Left lung (tissue), 10 donors: Measurements from ENCODE around the gene SLC32A1. TPM values are rescaled to one million over a fixed set of nuclear protein-coding genes. Genes with fewer than 3 reads are reported as not detected.

Experiments used
- ATAC-seq: fragments of 200-7000 bp; cut with Tn5 transposase; one replicate; pipeline ENCODE4 v1.9.1; 2020; ENCODE audit warnings: moderate library complexity
- DNase-seq, 4 donors: peaks; one replicate each; pipeline ENCODE4 v3.0.0-alpha.2; 2013 to 2020
- H3K27ac ChIP-seq, 2 donors: fragments of 200-600 bp; sonication (generic) in 1 of 2; one replicate each; pipeline versions ENCODE4 v1.5.0 to v1.8.0; 2020 to 2021
- H3K27me3 ChIP-seq, 2 donors: fragments of 200-600 bp; sonication (generic) in 1 of 2; one replicate each; pipeline versions ENCODE4 v1.5.0 to v1.8.0; 2020 to 2021
- H3K36me3 ChIP-seq, 2 donors: fragments of 200-600 bp; sonication (generic) in 1 of 2; one replicate each; pipeline versions ENCODE4 v1.5.0 to v1.8.0; 2020 to 2021
- H3K4me1 ChIP-seq, 2 donors: fragments of 200-600 bp; one replicate each; pipeline ENCODE4 v1.8.0; 2021
- H3K4me3 ChIP-seq, 2 donors: fragments of 200-600 bp; sonication (generic) in 1 of 2; one replicate each; pipeline versions ENCODE4 v1.5.0 to v1.8.0; 2020 to 2021; ENCODE audit warnings: mild to moderate bottlenecking in 1 of 2
- H3K9me3 ChIP-seq, 2 donors: fragments of 200-600 bp; sonication (generic) in 1 of 2; one replicate each; pipeline versions ENCODE4 v1.5.0 to v1.8.0; 2020 to 2021
- intact Hi-C, 2 donors: fragments of 100-400 bp; cut with DNase I; formaldehyde crosslinking; loops; one replicate each; pipeline versions ENCODE4 v1.11.2 to v1.14.2; 2022
- polyA plus RNA-seq, 6 donors: library from polyadenylated mRNA; unstranded; fragments of 120-200 nt; gene quantifications; one replicate each; pipeline ENCODE4 v1.2.1, GENCODE V29; 2013; ENCODE audit not compliant: insufficient read length in 6 of 6
- total RNA-seq, 2 donors: library from RNA; stranded (reverse); fragmentation: NEBNext Ultra II Directional; extraction: Animal tissue kit (Norgen Biotek cat#: 25700); gene quantifications; one replicate each; pipeline ENCODE4 v1.2.1, GENCODE V29; 2021
- TF ChIP-seq, protein P1 (sequence below), 2 donors: fragments of 200-600 bp; sonication (generic) in 1 of 2; IDR thresholded peaks; one replicate each; pipeline versions ENCODE4 v1.5.0 to v1.8.0; 2021; ENCODE audit warnings: antibody characterized with exemption in 2 of 2
- donor health status: DM: no; HTN: yes; CAD: no.
- donor health status: DM: no; HTN: no; CAD: no.

The SLC32A1 gene
- total and polyA plus RNA-seq, 8 donors = not detected

DNA sequence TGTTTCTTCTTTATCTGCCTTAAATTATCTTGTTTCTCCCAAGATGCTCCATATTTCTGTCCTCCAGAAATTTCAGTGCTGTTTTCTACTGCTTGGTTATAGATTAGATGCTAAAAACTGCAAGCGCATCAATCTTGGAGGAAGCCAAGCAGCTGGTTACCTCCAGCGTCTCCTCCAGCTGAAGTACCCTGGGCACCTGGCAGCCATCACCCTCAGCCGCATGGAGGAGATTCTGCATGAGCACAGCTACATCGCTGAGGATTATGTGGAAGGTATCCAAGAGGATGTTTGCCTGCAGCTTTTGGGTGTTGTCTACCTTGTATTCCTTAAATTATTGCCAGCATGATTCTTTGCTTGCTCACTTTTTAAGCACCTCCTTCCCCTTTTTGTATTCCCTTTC is 27.7 kb downstream of the SLC32A1 start:
- no peak overlapping the region for H3K4me3 ChIP-seq
- H3K27me3 ChIP-seq = no peaks in the 10 kb centered on the region
- no peak for ATAC-seq
- TF ChIP-seq, protein P1, sequence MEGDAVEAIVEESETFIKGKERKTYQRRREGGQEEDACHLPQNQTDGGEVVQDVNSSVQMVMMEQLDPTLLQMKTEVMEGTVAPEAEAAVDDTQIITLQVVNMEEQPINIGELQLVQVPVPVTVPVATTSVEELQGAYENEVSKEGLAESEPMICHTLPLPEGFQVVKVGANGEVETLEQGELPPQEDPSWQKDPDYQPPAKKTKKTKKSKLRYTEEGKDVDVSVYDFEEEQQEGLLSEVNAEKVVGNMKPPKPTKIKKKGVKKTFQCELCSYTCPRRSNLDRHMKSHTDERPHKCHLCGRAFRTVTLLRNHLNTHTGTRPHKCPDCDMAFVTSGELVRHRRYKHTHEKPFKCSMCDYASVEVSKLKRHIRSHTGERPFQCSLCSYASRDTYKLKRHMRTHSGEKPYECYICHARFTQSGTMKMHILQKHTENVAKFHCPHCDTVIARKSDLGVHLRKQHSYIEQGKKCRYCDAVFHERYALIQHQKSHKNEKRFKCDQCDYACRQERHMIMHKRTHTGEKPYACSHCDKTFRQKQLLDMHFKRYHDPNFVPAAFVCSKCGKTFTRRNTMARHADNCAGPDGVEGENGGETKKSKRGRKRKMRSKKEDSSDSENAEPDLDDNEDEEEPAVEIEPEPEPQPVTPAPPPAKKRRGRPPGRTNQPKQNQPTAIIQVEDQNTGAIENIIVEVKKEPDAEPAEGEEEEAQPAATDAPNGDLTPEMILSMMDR (IDR thresholded peaks at IDR 0.05) = no peak
- no peak overlapping the region for H3K27ac ChIP-seq
- no peaks in the 10 kb centered on the region for H3K9me3 ChIP-seq
- intact Hi-C loops = no loop called here
- H3K4me1 ChIP-seq = peaks cover 0 to 23% of the 10 kb centered on the region in 2 donors
- H3K36me3 ChIP-seq = peaks cover 0 to 50% of the 10 kb centered on the region in 2 donors
- no peak for DNase-seq

DNA sequence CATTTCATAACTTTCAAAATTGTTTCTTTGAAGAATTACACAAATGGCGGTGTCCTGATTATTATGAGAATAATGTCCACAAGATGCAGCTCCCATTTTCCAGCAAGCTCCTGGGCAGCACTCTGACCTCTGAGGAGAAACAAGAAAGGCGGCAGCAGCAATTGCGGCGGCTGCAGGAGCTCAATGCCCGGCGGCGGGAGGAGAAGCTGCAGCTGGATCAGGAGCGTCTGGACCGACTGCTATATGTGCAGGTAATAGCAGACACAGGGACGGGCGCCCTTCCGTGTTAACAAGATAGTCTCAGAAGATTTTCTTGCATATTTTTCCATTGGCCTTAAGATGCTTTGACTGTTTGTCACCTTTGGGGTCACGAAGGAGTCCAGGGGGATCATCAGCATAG is 30.6 kb downstream of the SLC32A1 start:
- no peak for ATAC-seq
- H3K27me3 ChIP-seq = no peaks in the 10 kb centered on the region
- peaks cover 0 to 77% of the 10 kb centered on the region in 2 donors for H3K36me3 ChIP-seq
- intact Hi-C loops = no loop called here
- peaks cover 0 to 5% of the 10 kb centered on the region in 2 donors for H3K4me1 ChIP-seq
- H3K27ac ChIP-seq = no peak overlapping the region
- no peaks in the 10 kb centered on the region for H3K9me3 ChIP-seq
- TF ChIP-seq, protein P1 (IDR thresholded peaks at IDR 0.05) = no peak
- no peak overlapping the region for H3K4me3 ChIP-seq
- DNase-seq = no peak

- TF ChIP-seq, protein P1 (IDR thresholded peaks at IDR 0.05) = no peak
- intact Hi-C loops = no loop called here
- DNase-seq (no peak), ATAC-seq (no peak)
- peaks cover 0 to 80% of the 10 kb centered on the region in 2 donors for H3K36me3 ChIP-seq
- no peaks in the 10 kb centered on the region for H3K9me3 ChIP-seq
- no peak overlapping the region for H3K27ac ChIP-seq
- H3K4me1 ChIP-seq = peaks cover 0 to 4% of the 10 kb centered on the region in 2 donors
- H3K27me3 ChIP-seq = no peaks in the 10 kb centered on the region
- no peak overlapping the region for H3K4me3 ChIP-seq
Measured at GRCh38 chr20:38755324-38755910, 31.1 kb downstream of the SLC32A1 start.

GRCh38 chr20:38757145-38757775 is 33.0 kb downstream of the SLC32A1 start:
- Histone ChIP-seq H3K4me3 (no peak overlapping the region), H3K4me1 (peaks cover 0 to 6% of the 10 kb centered on the region in 2 donors), H3K9me3 (no peaks in the 10 kb centered on the region), H3K27ac (peak overlapping the region in 1 of 2 donors; percentile 2), H3K36me3 (peaks cover 0 to 90% of the 10 kb centered on the region in 2 donors), H3K27me3 (no peaks in the 10 kb centered on the region)
- DNase-seq (no peak), ATAC-seq (no peak)
- TF ChIP-seq, protein P1 (IDR thresholded peaks at IDR 0.05) = no peak
- intact Hi-C loops = no loop called here

DNA sequence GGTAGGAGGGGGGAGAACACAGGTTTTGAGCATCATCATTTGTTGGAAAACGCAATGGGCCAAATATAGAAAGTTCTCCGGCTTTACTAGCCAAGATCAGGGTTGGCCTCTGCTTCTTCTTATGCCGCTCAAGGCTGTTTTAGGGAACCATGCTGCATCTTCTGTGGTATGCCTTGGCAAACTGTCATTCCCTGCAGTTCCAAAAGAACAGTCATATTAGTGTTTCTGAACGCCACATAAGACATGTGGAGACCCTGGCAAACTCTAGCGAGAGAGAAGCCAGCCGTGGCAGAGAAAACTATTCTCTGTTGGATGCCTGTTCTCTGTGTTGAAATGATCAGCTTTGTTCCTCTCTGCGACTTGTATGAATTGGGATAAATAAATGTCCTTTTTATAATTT is 34.8 kb downstream of the SLC32A1 start:
- TF ChIP-seq, protein P1 (IDR thresholded peaks at IDR 0.05) = no peak
- no peak overlapping the region for H3K27ac ChIP-seq
- intact Hi-C loops = no loop called here
- no peaks in the 10 kb centered on the region for H3K27me3 ChIP-seq
- H3K4me3 ChIP-seq = no peak overlapping the region
- no peaks in the 10 kb centered on the region for H3K9me3 ChIP-seq
- DNase-seq (no peak), ATAC-seq (no peak)
- H3K4me1 ChIP-seq = peaks cover 0 to 6% of the 10 kb centered on the region in 2 donors
- peaks cover 0 to 92% of the 10 kb centered on the region in 2 donors for H3K36me3 ChIP-seq
